Thoracic aorta (tissue), 2 donors: Measurements from ENCODE around the gene NECTIN3. TPM values are rescaled to one million over a fixed set of nuclear protein-coding genes. Genes with fewer than 3 reads are reported as not detected.

ENCODE experiments used
- ATAC-seq: fragments of 150-250 bp; one replicate; pipeline ENCODE4 v1.8.0; 2017; ENCODE audit warnings: low read depth; ENCODE audit not compliant: insufficient number of reproducible peaks, low FRiP score
- DNase-seq: peaks from one replicate; pipeline ENCODE4 v3.0.0-alpha.2; 2020; ENCODE audit warnings: low spot score
- H3K27ac ChIP-seq, 2 donors: fragments of 200-600 bp; sonication (generic); 1 replicate in 1 of 2; 2 replicates in 1 of 2; pipeline ENCODE4 v1.5.1; 2016; ENCODE audit warnings: mild to moderate bottlenecking in 2 of 2, moderate library complexity in 2 of 2
- H3K27me3 ChIP-seq: fragments of 200-600 bp; sonication (generic); replicated peaks from 2 replicates; pipeline ENCODE4 v1.6.0; 2016; ENCODE audit warnings: mild to moderate bottlenecking; ENCODE audit not compliant: insufficient read depth
- H3K36me3 ChIP-seq: fragments of 200-600 bp; sonication (generic); one replicate; pipeline ENCODE4 v1.5.1; 2016
- H3K4me1 ChIP-seq, 2 donors: fragments of 200-600 bp; sonication (generic); 1 replicate in 1 of 2; 2 replicates in 1 of 2; pipeline versions ENCODE4 v1.5.1 to v1.6.0; 2016; ENCODE audit warnings: low read depth in 2 of 2, mild to moderate bottlenecking in 1 of 2; ENCODE audit not compliant: control insufficient read depth in 1 of 2
- H3K4me3 ChIP-seq: fragments of 200-600 bp; sonication (generic); 2 replicates; pipeline ENCODE4 v1.5.1; 2016; ENCODE audit warnings: mild to moderate bottlenecking
- H3K9me3 ChIP-seq: fragments of 200-600 bp; sonication (generic); 2 replicates; pipeline ENCODE4 v1.5.1; 2016
- total RNA-seq, 2 donors: library from RNA; depleted of rRNA; stranded (reverse); fragments of >200 nt; gene quantifications; one replicate each; pipeline versions ENCODE4 v1.1.0 to v1.2.3, GENCODE V29; 2016
- TF ChIP-seq, protein P1 (sequence below): fragments of 200-600 bp; sonication (generic); IDR thresholded peaks from one replicate; pipeline ENCODE4 v1.5.1; 2019; ENCODE audit warnings: antibody characterized with exemption

NECTIN3 gene
- total RNA-seq, 2 donors from 2014 or later: 37.1 to 42.2 TPM

GRCh38 chr3:111072031-111072921 is 660 bp downstream of the NECTIN3 start:
- peaks cover 4 to 29% of the 10 kb centered on the region in 2 donors for H3K4me1 ChIP-seq

DNA sequence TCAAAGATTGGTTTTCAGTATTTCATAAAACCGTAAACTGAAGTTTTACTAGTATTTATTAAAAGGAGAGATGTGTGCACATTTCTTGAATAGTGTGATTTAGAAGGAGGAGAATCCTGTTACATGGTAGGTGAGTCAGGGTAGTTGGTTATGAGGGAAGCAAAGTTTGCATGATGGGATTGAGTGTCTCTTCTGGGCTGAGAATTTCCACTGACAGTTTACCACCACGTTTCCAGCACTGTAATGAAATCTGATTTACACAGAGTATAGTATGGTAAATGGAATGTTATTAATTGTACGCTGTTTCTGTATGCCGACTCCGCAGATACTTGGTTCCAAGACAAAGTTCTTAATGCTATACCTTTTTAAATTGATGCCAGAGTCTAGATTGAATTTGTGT is 1.6 kb downstream of the NECTIN3 start:
- no peaks in the 10 kb centered on the region for H3K27me3 ChIP-seq
- H3K36me3 ChIP-seq: no peaks in the 10 kb centered on the region
- ATAC-seq: no peak
- peak overlapping the region in 1 of 2 donors; percentile 94 for H3K27ac ChIP-seq
- no peaks in the 10 kb centered on the region for H3K9me3 ChIP-seq
- TF ChIP-seq, protein P1, sequence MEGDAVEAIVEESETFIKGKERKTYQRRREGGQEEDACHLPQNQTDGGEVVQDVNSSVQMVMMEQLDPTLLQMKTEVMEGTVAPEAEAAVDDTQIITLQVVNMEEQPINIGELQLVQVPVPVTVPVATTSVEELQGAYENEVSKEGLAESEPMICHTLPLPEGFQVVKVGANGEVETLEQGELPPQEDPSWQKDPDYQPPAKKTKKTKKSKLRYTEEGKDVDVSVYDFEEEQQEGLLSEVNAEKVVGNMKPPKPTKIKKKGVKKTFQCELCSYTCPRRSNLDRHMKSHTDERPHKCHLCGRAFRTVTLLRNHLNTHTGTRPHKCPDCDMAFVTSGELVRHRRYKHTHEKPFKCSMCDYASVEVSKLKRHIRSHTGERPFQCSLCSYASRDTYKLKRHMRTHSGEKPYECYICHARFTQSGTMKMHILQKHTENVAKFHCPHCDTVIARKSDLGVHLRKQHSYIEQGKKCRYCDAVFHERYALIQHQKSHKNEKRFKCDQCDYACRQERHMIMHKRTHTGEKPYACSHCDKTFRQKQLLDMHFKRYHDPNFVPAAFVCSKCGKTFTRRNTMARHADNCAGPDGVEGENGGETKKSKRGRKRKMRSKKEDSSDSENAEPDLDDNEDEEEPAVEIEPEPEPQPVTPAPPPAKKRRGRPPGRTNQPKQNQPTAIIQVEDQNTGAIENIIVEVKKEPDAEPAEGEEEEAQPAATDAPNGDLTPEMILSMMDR: no peak
- no peak for DNase-seq
- peaks cover 4 to 29% of the 10 kb centered on the region in 2 donors for H3K4me1 ChIP-seq
- peak overlapping the region; percentile 77 for H3K4me3 ChIP-seq

More at GRCh38 chr3:111072031-111072921, 660 bp downstream of the NECTIN3 start:
- H3K9me3 ChIP-seq: no peaks in the 10 kb centered on the region
- DNase-seq: no peak
- no peaks in the 10 kb centered on the region for H3K36me3 ChIP-seq
- H3K4me3 ChIP-seq: peak overlapping the region; percentile 77
- TF ChIP-seq, protein P1: no peak
- peak overlapping the region; percentile 94 for H3K27ac ChIP-seq
- no peak for ATAC-seq
- H3K27me3 ChIP-seq: no peaks in the 10 kb centered on the region

DNA sequence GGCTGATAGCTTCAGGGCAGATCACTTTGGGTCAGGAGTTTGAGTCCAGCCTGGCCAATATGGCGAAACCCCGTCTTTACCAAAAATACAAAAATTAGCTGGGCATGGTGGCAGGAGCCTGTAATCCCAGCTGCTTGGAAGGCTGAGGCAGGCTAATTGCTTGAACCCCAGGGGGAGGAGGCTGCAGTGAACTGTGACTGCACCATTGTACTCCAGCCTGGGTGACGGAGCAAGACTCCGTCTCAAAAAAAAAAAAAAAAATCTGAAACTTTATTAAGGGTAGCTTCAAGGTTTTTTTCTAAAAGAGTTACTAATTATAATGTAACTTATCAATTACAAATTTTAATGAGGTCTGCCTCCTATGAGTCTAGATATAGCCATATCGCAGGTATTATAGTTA is 5.1 kb downstream of the NECTIN3 start:
- Histone ChIP-seq H3K9me3 (no peaks in the 10 kb centered on the region), H3K4me1 (peaks cover 13 to 33% of the 10 kb centered on the region in 2 donors), H3K36me3 (no peaks in the 10 kb centered on the region), H3K27ac (no peak overlapping the region), H3K27me3 (no peaks in the 10 kb centered on the region), H3K4me3 (no peak overlapping the region)
- TF ChIP-seq, protein P1: no peak
- no peak for DNase-seq
- ATAC-seq: no peak

DNA sequence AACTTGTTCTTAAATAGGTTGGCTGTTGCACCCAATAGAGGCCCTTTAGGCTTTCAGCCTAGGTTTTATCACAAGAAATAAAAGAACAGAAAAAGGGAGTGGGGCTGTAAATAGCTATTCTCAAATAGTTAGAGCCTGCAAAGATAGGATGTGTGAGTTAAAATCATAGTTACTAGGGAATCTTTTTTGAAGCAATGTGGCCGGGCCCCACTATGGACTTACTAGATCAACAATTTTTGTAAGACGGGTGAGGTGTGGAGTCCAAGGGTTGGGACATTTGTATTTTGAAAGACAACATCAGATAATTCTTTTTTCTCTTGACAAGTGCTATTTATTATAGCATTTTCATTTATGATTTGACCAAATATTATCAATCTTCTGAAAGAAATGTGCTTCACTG is 5.8 kb downstream of the NECTIN3 start:
- Histone ChIP-seq H3K4me3 (no peak overlapping the region), H3K4me1 (peaks cover 13 to 40% of the 10 kb centered on the region in 2 donors), H3K27me3 (no peaks in the 10 kb centered on the region), H3K9me3 (no peaks in the 10 kb centered on the region), H3K36me3 (no peaks in the 10 kb centered on the region), H3K27ac (no peak overlapping the region)
- ATAC-seq (no peak), DNase-seq (no peak)
- TF ChIP-seq, protein P1: no peak

DNA sequence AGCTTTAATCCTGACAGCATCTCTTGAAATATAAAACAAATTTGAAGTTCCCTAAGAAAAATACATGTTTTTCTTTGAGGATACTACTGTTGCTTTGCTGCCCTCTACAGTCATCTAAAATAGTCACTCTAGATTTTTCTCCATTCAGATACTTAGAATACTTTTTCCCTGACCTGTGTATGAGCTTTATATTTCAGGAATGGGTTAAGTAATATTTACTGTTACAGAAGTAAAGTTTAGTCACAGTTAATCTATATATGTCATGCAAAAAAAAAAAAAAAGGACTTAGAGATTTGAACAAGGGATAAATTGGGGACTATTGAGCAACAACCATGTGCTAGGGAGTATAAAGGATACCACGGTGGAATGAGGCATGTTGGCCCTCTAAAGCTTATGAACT is 8.8 kb downstream of the NECTIN3 start:
- TF ChIP-seq, protein P1: peak; percentile 45
- no peaks in the 10 kb centered on the region for H3K9me3 ChIP-seq
- DNase-seq (no peak), ATAC-seq (no peak)
- H3K36me3 ChIP-seq: no peaks in the 10 kb centered on the region
- no peak overlapping the region for H3K27ac ChIP-seq
- no peaks in the 10 kb centered on the region for H3K27me3 ChIP-seq
- H3K4me1 ChIP-seq: peaks cover 13 to 18% of the 10 kb centered on the region in 2 donors
- H3K4me3 ChIP-seq: no peak overlapping the region
